ENCODE data around the gene NADSYN1.

Gene NADSYN1

GRCh38 chr11:71496421-71496820 is 43.4 kb downstream of the NADSYN1 start:
- TF ChIP-seq CTCF (IDR thresholded peaks at IDR 0.05; ENCODE audit: low read length, missing control alignments), result no peak
- no peak overlapping the region for H3K4me3 ChIP-seq (replicated peaks; ENCODE audit: low read depth, low read length)
- DNase-seq (ENCODE audit: low read depth), result no peak

- H3K4me3 ChIP-seq (replicated peaks; ENCODE audit: low read depth, low read length), result no peak overlapping the region
- DNase-seq (ENCODE audit: low read depth), result no peak
- TF ChIP-seq CTCF (IDR thresholded peaks at IDR 0.05; ENCODE audit: low read length, missing control alignments), result no peak
These were observed 45.1 kb downstream of the NADSYN1 start for GRCh38 chr11:71498091-71498490.

- no peak for TF ChIP-seq CTCF (IDR thresholded peaks at IDR 0.05; ENCODE audit: low read length, missing control alignments)
- no peak for DNase-seq (ENCODE audit: low read depth)
- H3K4me3 ChIP-seq (replicated peaks; ENCODE audit: low read depth, low read length), result no peak overlapping the region
These were observed 46.1 kb downstream of the NADSYN1 start for GRCh38 chr11:71499125-71499524.

GRCh38 chr11:71499546-71499945 is 46.5 kb downstream of the NADSYN1 start:
- TF ChIP-seq CTCF (IDR thresholded peaks at IDR 0.05; ENCODE audit: low read length, missing control alignments), result no peak
- H3K4me3 ChIP-seq (replicated peaks; ENCODE audit: low read depth, low read length), result no peak overlapping the region
- no peak for DNase-seq (ENCODE audit: low read depth)

GRCh38 chr11:71500601-71501021 is 47.6 kb downstream of the NADSYN1 start:
- H3K4me3 ChIP-seq (replicated peaks; ENCODE audit: low read depth, low read length), result no peak overlapping the region
- no peak for DNase-seq (ENCODE audit: low read depth)
- TF ChIP-seq CTCF (IDR thresholded peaks at IDR 0.05; ENCODE audit: low read length, missing control alignments), result no peak

- TF ChIP-seq CTCF (IDR thresholded peaks at IDR 0.05; ENCODE audit: low read length, missing control alignments), result no peak
- no peak for DNase-seq (ENCODE audit: low read depth)
- no peak overlapping the region for H3K4me3 ChIP-seq (replicated peaks; ENCODE audit: low read depth, low read length)
These were observed 48.3 kb downstream of the NADSYN1 start for GRCh38 chr11:71501071-71501985.

- no peak for DNase-seq (ENCODE audit: low read depth)
- no peak overlapping the region for H3K4me3 ChIP-seq (replicated peaks; ENCODE audit: low read depth, low read length)
- no peak for TF ChIP-seq CTCF (IDR thresholded peaks at IDR 0.05; ENCODE audit: low read length, missing control alignments)
These were observed 49.0 kb downstream of the NADSYN1 start for GRCh38 chr11:71502026-71502425.

All from fibroblast of pulmonary artery (primary cell).